IMR-90 (cell line): ENCODE data around the gene MAPK8IP3. TPM values are rescaled to one million over a fixed set of nuclear protein-coding genes. Genes with fewer than 3 reads are reported as not detected.

Source experiments
- ATAC-seq: fragments of 200-7000 bp; cut with Tn5 transposase; 2 replicates; pipeline ENCODE4 v1.9.1; 2020; ENCODE audit warnings: low read depth, mild to moderate bottlenecking, moderate library complexity
- BruUV-seq: library from RNA; stranded (reverse); fragments of 400-500 nt; replicated peaks from 2 replicates; lab custom pipeline; 2021; lab: Mats Ljungman, UMichigan
- CTCF ChIA-PET: fragments of 300-600 bp; formaldehyde crosslinking; extraction: SDS; loops from one replicate; lab custom pipeline; 2021; ENCODE audit warnings: antibody characterized with exemption; lab: Yijun Ruan, JAX
- POLR2A ChIA-PET: fragments of 300-600 bp; sonication (Branson Sonifier 250); formaldehyde crosslinking; loops from one replicate; lab custom pipeline; 2022; ENCODE audit warnings: antibody characterized with exemption; ENCODE audit not compliant: unreplicated experiment; lab: Charles Lee
- DNase-seq: peaks from one replicate; pipeline ENCODE4 v3.0.0; 2013
- H2AFZ ChIP-seq: replicated peaks from 2 replicates; pipeline ENCODE3; 2013; ENCODE audit warnings: low read length, mild to moderate bottlenecking; ENCODE audit not compliant: poor library complexity
- H2AK5ac ChIP-seq: 2 replicates; pipeline ENCODE4 v1.6.1; 2013; ENCODE audit warnings: low read depth, low read length, inconsistent platforms
- H2AK9ac ChIP-seq: replicated peaks from 2 replicates; pipeline ENCODE3; 2013; ENCODE audit warnings: mild to moderate bottlenecking, low read depth, low read length, moderate library complexity; ENCODE audit not compliant: poor library complexity
- H2BK120ac ChIP-seq: 2 replicates; pipeline ENCODE4 v1.6.1; 2013; ENCODE audit warnings: low read depth, low read length, inconsistent platforms
- H2BK15ac ChIP-seq: 3 replicates; pipeline ENCODE4 v1.6.1; 2013; ENCODE audit warnings: low read depth, low read length, inconsistent platforms
- H2BK20ac ChIP-seq: 2 replicates; pipeline ENCODE4 v1.6.1; 2013; ENCODE audit warnings: low read depth, mild to moderate bottlenecking, inconsistent platforms, low read length, moderate library complexity
- H2BK5ac ChIP-seq: 2 replicates; pipeline ENCODE4 v1.6.1; 2013; ENCODE audit warnings: mild to moderate bottlenecking, low read depth, low read length, inconsistent platforms; ENCODE audit not compliant: poor library complexity, severe bottlenecking
- H3K14ac ChIP-seq: replicated peaks from 2 replicates; pipeline ENCODE4 v1.6.1; 2013; ENCODE audit warnings: low read depth, low read length, inconsistent platforms
- H3K18ac ChIP-seq: 2 replicates; pipeline ENCODE4 v1.6.1; 2013; ENCODE audit warnings: low read depth, low read length, control low read depth
- H3K23ac ChIP-seq: 2 replicates; pipeline ENCODE4 v1.6.1; 2013; ENCODE audit warnings: low read depth, low read length, inconsistent platforms
- H3K27ac ChIP-seq: 2 replicates; pipeline ENCODE4 v1.5.1; 2013; ENCODE audit warnings: mild to moderate bottlenecking, control low read depth, low read length; ENCODE audit not compliant: insufficient read depth
- H3K27me3 ChIP-seq: 2 replicates; pipeline ENCODE4 v1.6.1; 2013; ENCODE audit warnings: low read length; ENCODE audit not compliant: control insufficient read depth, insufficient read depth
- H3K36me3 ChIP-seq: 2 replicates; pipeline ENCODE4 v1.6.1; 2013; ENCODE audit warnings: low read length, mixed read lengths; ENCODE audit not compliant: control insufficient read depth, insufficient read depth
- H3K4ac ChIP-seq: 2 replicates; pipeline ENCODE4 v1.6.1; 2013; ENCODE audit warnings: low read depth, low read length, inconsistent platforms
- H3K4me1 ChIP-seq: 2 replicates; pipeline ENCODE4 v1.6.1; 2013; ENCODE audit warnings: low read length, mixed read lengths; ENCODE audit not compliant: control insufficient read depth, insufficient read depth
- H3K4me2 ChIP-seq: 2 replicates; pipeline ENCODE4 v1.6.1; 2013; ENCODE audit warnings: low read depth, mild to moderate bottlenecking, control low read depth, low read length, moderate library complexity
- H3K4me3 ChIP-seq: 2 replicates; pipeline ENCODE4 v1.5.1; 2013; ENCODE audit warnings: low read depth, mild to moderate bottlenecking, control low read depth, low read length, moderate library complexity; ENCODE audit not compliant: insufficient read depth
- H3K56ac ChIP-seq: 2 replicates; pipeline ENCODE4 v1.6.1; 2013; ENCODE audit warnings: low read length, inconsistent platforms; ENCODE audit not compliant: insufficient read depth; ENCODE audit errors: extremely low read depth
- H3K79me1 ChIP-seq, 2 experiments: 2 replicates each; pipeline ENCODE4 v1.6.1; 2013; ENCODE audit warnings: low read length in 2 of 2, inconsistent platforms in 1 of 2, low read depth in 1 of 2
- H3K9ac ChIP-seq: 2 replicates; pipeline ENCODE4 v1.6.1; 2013; ENCODE audit warnings: low read depth, low read length, control low read depth
- H3K9me1 ChIP-seq: 2 replicates; pipeline ENCODE4 v1.6.1; 2013; ENCODE audit warnings: low read length, inconsistent platforms; ENCODE audit not compliant: insufficient read depth
- H3K9me3 ChIP-seq: 2 replicates; pipeline ENCODE4 v1.6.1; 2013; ENCODE audit warnings: low read length; ENCODE audit not compliant: control insufficient read depth, insufficient read depth
- H4K20me1 ChIP-seq: 2 replicates; pipeline ENCODE4 v1.6.1; 2013; ENCODE audit warnings: low read length, inconsistent platforms; ENCODE audit not compliant: insufficient read depth
- H4K5ac ChIP-seq: 2 replicates; pipeline ENCODE4 v1.6.1; 2013; ENCODE audit warnings: mild to moderate bottlenecking, low read depth, low read length, control low read depth
- H4K8ac ChIP-seq, 2 experiments: 2 replicates each; pipeline ENCODE4 v1.6.1; 2013; ENCODE audit warnings: low read depth in 2 of 2, low read length in 2 of 2, control low read depth in 1 of 2, inconsistent platforms in 1 of 2
- H4K91ac ChIP-seq: 2 replicates; pipeline ENCODE4 v1.6.1; 2013; ENCODE audit warnings: low read depth, low read length, inconsistent platforms; ENCODE audit not compliant: insufficient read depth
- CHD1 ChIP-seq: IDR thresholded peaks from 2 replicates; pipeline ENCODE4 v1.6.1; 2012; ENCODE audit warnings: low read depth, low read length, improper control_type of control experiment
- FOS ChIP-seq: fragments of 150-350 bp; IDR thresholded peaks from 2 replicates; pipeline ENCODE4 v1.6.1; 2016; ENCODE audit warnings: low read depth, low read length
- RFX5 ChIP-seq: IDR thresholded peaks from 2 replicates; pipeline ENCODE4 v1.8.0; 2012; ENCODE audit warnings: low read depth, mild to moderate bottlenecking, low read length, moderate library complexity
- WGBS, 2 experiments: methylation state at CpG; one replicate each; pipeline versions ENCODE4 v1.1.5 to v1.1.7; 2013; ENCODE audit warnings: missing lambda C conversion rate in 2 of 2; ENCODE audit not compliant: insufficient read length in 1 of 2; ENCODE audit errors: extremely low coverage in 2 of 2; 5-methylcytosine and 5-hydroxymethylcytosine counted together
- dilution Hi-C: fragments of 300-500 bp; cut with HindIII; formaldehyde crosslinking; loops from one replicate; pipeline ENCODE4 v1.14.3; 2018; ENCODE audit warnings: low sequenced_read_pairs; ENCODE audit not compliant: unreplicated experiment
- in situ Hi-C: fragments of 300-500 bp; cut with MboI; formaldehyde crosslinking; loops from 3 replicates; pipeline ENCODE4 v1.14.3; 2019; ENCODE audit warnings: low sequenced_read_pairs, inconsistent platforms, mixed read lengths
- intact Hi-C: fragments of 100-400 bp; cut with micrococcal nuclease; formaldehyde crosslinking; loops from 2 replicates; pipeline ENCODE4 v1.10.0; 2022
- polyA plus RNA-seq, 3 experiments: library from polyadenylated mRNA; depleted of rRNA; stranded (reverse); fragments of >200 nt; gene quantifications; 2 replicates each; pipeline ENCODE4 v1.2.3, GENCODE V29; 2012; ENCODE audit warnings: low replicate concordance in 1 of 3
- total RNA-seq: library from RNA; depleted of rRNA; stranded (reverse); fragments of >200 nt; gene quantifications from 2 replicates; pipeline ENCODE4 v1.2.3, GENCODE V29; 2012

MAPK8IP3 gene
- total and polyA plus RNA-seq, 2 of the 4 experiments (the other 2 are of a cell fraction) = 17.0 to 69.1 TPM

DNA sequence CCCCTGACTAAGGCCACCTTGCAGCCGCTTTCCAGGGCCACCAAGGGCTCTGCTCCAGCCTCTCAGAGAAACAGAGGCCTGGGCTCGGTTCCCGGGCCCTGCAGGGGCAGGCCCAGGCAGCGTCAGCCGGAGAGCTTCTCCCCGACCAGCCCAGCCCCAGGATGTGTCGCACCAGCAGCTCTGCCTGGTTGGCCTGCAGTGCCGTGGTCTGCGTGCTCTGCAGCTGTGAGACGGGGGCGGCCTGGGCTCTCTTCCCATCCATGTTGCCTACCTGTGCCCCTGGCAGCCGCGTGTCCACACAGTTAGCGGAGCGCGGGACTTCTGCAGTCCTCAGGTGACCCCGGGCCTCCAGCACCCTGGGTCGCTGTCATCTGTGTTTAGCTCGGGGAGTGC, 82.7 kb downstream of the MAPK8IP3 start:
- intact Hi-C loops = no loop called here
- peaks cover 36% of the 10 kb centered on the region for H3K36me3 ChIP-seq
- CTCF ChIA-PET = no interaction called here
- in situ Hi-C loops = no loop called here
- peaks cover 12 to 34% of the 10 kb centered on the region in 2 experiments; a peak in 3 of 4 replicates for H3K79me1 ChIP-seq
- H3K4ac ChIP-seq = no peak overlapping the region
- H3K23ac ChIP-seq = no peak overlapping the region
- no peak overlapping the region for H2BK15ac ChIP-seq
- 79% methylated on average over 15 of the region's 19 CpGs; no CpG with 5 or more reads in 1 of the 2 experiments for WGBS, 2 experiments
- H2BK120ac ChIP-seq = no peak overlapping the region
- H3K4me2 ChIP-seq = no peak overlapping the region
- no peak overlapping the region for H3K9ac ChIP-seq
- peaks cover 4% of the 10 kb centered on the region; the same call in 1 of the 2 replicates for H3K9me1 ChIP-seq
- dilution Hi-C loops = no loop called here
- H4K20me1 ChIP-seq = peaks cover 37% of the 10 kb centered on the region
- H3K27ac ChIP-seq = no peak overlapping the region
- H3K9me3 ChIP-seq = no peaks in the 10 kb centered on the region
- POLR2A ChIA-PET = no interaction called here
- no peak overlapping the region for H3K4me3 ChIP-seq
- H4K5ac ChIP-seq = no peak overlapping the region
- H2AFZ ChIP-seq = no peak overlapping the region
- DNase-seq (no peak), ATAC-seq (no peak)
- H3K4me1 ChIP-seq = no peaks in the 10 kb centered on the region
- H4K91ac ChIP-seq = no peak overlapping the region
- H2BK5ac ChIP-seq = no peak overlapping the region
- no peak overlapping the region for H2AK9ac ChIP-seq
- H3K27me3 ChIP-seq = no peaks in the 10 kb centered on the region
- H3K18ac ChIP-seq = no peak overlapping the region
- no peak overlapping the region for H3K14ac ChIP-seq
- H2BK20ac ChIP-seq = no peak overlapping the region
- TF ChIP-seq CHD1 (no peak), RFX5 (no peak), FOS (no peak)
- no peak overlapping the region for H3K56ac ChIP-seq
- H2AK5ac ChIP-seq = no peak overlapping the region
- no TSS peak for BruUV-seq
- H4K8ac ChIP-seq = no peak overlapping the region
